Measurements from ENCODE around the gene ADISSP.

GRCh38 chr20:3721912-3722311, 45.6 kb downstream of the ADISSP start:
- TF ChIP-seq, protein P1, sequence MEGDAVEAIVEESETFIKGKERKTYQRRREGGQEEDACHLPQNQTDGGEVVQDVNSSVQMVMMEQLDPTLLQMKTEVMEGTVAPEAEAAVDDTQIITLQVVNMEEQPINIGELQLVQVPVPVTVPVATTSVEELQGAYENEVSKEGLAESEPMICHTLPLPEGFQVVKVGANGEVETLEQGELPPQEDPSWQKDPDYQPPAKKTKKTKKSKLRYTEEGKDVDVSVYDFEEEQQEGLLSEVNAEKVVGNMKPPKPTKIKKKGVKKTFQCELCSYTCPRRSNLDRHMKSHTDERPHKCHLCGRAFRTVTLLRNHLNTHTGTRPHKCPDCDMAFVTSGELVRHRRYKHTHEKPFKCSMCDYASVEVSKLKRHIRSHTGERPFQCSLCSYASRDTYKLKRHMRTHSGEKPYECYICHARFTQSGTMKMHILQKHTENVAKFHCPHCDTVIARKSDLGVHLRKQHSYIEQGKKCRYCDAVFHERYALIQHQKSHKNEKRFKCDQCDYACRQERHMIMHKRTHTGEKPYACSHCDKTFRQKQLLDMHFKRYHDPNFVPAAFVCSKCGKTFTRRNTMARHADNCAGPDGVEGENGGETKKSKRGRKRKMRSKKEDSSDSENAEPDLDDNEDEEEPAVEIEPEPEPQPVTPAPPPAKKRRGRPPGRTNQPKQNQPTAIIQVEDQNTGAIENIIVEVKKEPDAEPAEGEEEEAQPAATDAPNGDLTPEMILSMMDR (IDR thresholded peaks at IDR 0.05; ENCODE audit: low read length): no peak
- TF ChIP-seq EZH2 (IDR thresholded peaks at IDR 0.05; ENCODE audit: borderline replicate concordance, low read length): no peak

Data from OCI-LY1 (cell line).